Keratinocyte (primary cell): ENCODE results near the gene RAB19.

Experiments
- CTCF ChIP-seq, 3 experiments: IDR thresholded peaks in 1 of 3; conservative IDR thresholded peaks in 1 of 3; optimal IDR thresholded peaks in 1 of 3; 2 replicates in 2 of 3; 3 replicates in 1 of 3; pipeline versions ENCODE3 to v1.5.1; 2011; ENCODE audit warnings: low read length in 3 of 3, mild to moderate bottlenecking in 3 of 3, moderate library complexity in 2 of 3, control low read depth in 1 of 3, inconsistent platforms in 1 of 3; ENCODE audit not compliant: insufficient read depth in 2 of 3; ENCODE audit errors: extremely low read depth in 1 of 3
- EZH2 ChIP-seq: IDR thresholded peaks from one replicate; pipeline ENCODE4 v1.6.1; 2012; ENCODE audit warnings: inconsistent platforms, mild to moderate bottlenecking, low read length, moderate library complexity

- no peak for TF ChIP-seq CTCF (optimal IDR thresholded peaks at IDR 0.05 in 1 of 3, IDR thresholded peaks at IDR 0.05 in 1 of 3, conservative IDR thresholded peaks at IDR 0.05 in 1 of 3; ENCODE audit: extremely low read depth in 1 of 3, insufficient read depth in 2 of 3, low read length in 3 of 3)
- no peak for TF ChIP-seq EZH2
These were observed 14.8 kb downstream of the RAB19 start for GRCh38 chr7:140418653-140419052.
